GM23338 (cell line): ENCODE results near the gene IQSEC2.

Source experiments
- CREB1 ChIP-seq: fragments of 250-450 bp; sonication (Bioruptor Pico); IDR thresholded peaks from 2 replicates; pipeline ENCODE4 v1.5.0; 2020; ENCODE audit warnings: low read depth, mild to moderate bottlenecking, moderate library complexity
- CTCF ChIP-seq, 2 experiments: fragments of 200-600 bp in 1 of 2; sonication (generic) in 1 of 2; conservative IDR thresholded peaks; 2 replicates each; pipeline versions ENCODE4 v1.5.1 to v1.6.1; 2016 to 2017; ENCODE audit warnings: antibody characterized with exemption in 2 of 2, low read depth in 2 of 2, mild to moderate bottlenecking in 2 of 2, moderate library complexity in 1 of 2
- EZH2 ChIP-seq: fragments of 200-600 bp; sonication (generic); IDR thresholded peaks from one replicate; pipeline ENCODE4 v1.8.0; 2017; ENCODE audit warnings: antibody characterized with exemption, mild to moderate bottlenecking, low read depth; ENCODE audit not compliant: unreplicated experiment
- EZH2phosphoT487 ChIP-seq: fragments of 200-600 bp; sonication (generic); IDR thresholded peaks from one replicate; pipeline ENCODE4 v1.8.1; 2018; ENCODE audit warnings: antibody characterized with exemption; ENCODE audit not compliant: unreplicated experiment
- POLR2AphosphoS5 ChIP-seq: IDR thresholded peaks from 2 replicates; pipeline ENCODE4 v1.6.1; 2016; ENCODE audit warnings: antibody characterized with exemption, low read depth
- REST ChIP-seq: IDR thresholded peaks from one replicate; pipeline ENCODE4 v1.6.1; 2018; ENCODE audit warnings: antibody characterized with exemption; ENCODE audit not compliant: unreplicated experiment
- ZNF331 ChIP-seq: fragments of 250-450 bp; sonication (Bioruptor Pico); IDR thresholded peaks from 2 replicates; pipeline ENCODE4 v1.5.0; 2020; ENCODE audit warnings: low read depth, mild to moderate bottlenecking, moderate library complexity

GRCh38 chrX:53321230-53321942 is 40.0 kb upstream of the IQSEC2 start:
- TF ChIP-seq CTCF (conservative IDR thresholded peaks at IDR 0.05; ENCODE audit: low read depth in 2 of 2) (no peak), POLR2AphosphoS5 (no peak), CREB1 (CRISPR knock-in tag) (no peak), EZH2 (no peak), EZH2phosphoT487 (no peak), ZNF331 (CRISPR knock-in tag) (no peak), REST (no peak)
